Measurements from ENCODE around the gene SLC17A8. TPM values are rescaled to one million over a fixed set of nuclear protein-coding genes. Genes with fewer than 3 reads are reported as not detected.

SLC17A8 gene
- total and polyA plus RNA-seq, 2 donors from 2014 or later = 0.09 to 0.16 TPM

GRCh38 chr12:100439797-100440196 lies 82.9 kb downstream of the SLC17A8 start:
- intact Hi-C loops (cut with DNase I) = no loop called here
- FAIRE-seq = no peak
- no peaks in the 10 kb centered on the region for H3K27me3 ChIP-seq (ENCODE audit: control insufficient read depth, insufficient read depth, low read length)
- H3K36me3 ChIP-seq (ENCODE audit: control insufficient read depth in 2 of 3, insufficient read depth in 3 of 3, low read length in 3 of 3) = no peaks in the 10 kb centered on the region
- no peak for DNase-seq
- no peak overlapping the region for H3K4me3 ChIP-seq (ENCODE audit: low read length in 3 of 3)
- peaks cover 0 to 12% (median 0%) of the 10 kb centered on the region in 3 donors for H3K4me1 ChIP-seq (ENCODE audit: control insufficient read depth in 2 of 3, insufficient read depth in 2 of 3, low read depth in 1 of 3, low read length in 3 of 3)
- TF ChIP-seq, protein P1, sequence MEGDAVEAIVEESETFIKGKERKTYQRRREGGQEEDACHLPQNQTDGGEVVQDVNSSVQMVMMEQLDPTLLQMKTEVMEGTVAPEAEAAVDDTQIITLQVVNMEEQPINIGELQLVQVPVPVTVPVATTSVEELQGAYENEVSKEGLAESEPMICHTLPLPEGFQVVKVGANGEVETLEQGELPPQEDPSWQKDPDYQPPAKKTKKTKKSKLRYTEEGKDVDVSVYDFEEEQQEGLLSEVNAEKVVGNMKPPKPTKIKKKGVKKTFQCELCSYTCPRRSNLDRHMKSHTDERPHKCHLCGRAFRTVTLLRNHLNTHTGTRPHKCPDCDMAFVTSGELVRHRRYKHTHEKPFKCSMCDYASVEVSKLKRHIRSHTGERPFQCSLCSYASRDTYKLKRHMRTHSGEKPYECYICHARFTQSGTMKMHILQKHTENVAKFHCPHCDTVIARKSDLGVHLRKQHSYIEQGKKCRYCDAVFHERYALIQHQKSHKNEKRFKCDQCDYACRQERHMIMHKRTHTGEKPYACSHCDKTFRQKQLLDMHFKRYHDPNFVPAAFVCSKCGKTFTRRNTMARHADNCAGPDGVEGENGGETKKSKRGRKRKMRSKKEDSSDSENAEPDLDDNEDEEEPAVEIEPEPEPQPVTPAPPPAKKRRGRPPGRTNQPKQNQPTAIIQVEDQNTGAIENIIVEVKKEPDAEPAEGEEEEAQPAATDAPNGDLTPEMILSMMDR (IDR thresholded peaks at IDR 0.05; ENCODE audit: borderline replicate concordance, extremely low read depth, insufficient read depth) = no peak
- no peaks in the 10 kb centered on the region for H3K9me3 ChIP-seq (ENCODE audit: control insufficient read depth in 2 of 3, insufficient read depth in 1 of 3, low read length in 3 of 3)
- no peak overlapping the region for H3K27ac ChIP-seq (ENCODE audit: low read depth in 2 of 2, low read length in 2 of 2)
- H3K9ac ChIP-seq (ENCODE audit: low read length in 3 of 3) = no peak overlapping the region

GRCh38 chr12:100442403-100442802 lies 85.5 kb downstream of the SLC17A8 start:
- H3K36me3 ChIP-seq (ENCODE audit: control insufficient read depth in 2 of 3, insufficient read depth in 3 of 3, low read length in 3 of 3) = no peaks in the 10 kb centered on the region
- TF ChIP-seq, protein P1 (IDR thresholded peaks at IDR 0.05; ENCODE audit: borderline replicate concordance, extremely low read depth, insufficient read depth) = no peak
- H3K9me3 ChIP-seq (ENCODE audit: control insufficient read depth in 2 of 3, insufficient read depth in 1 of 3, low read length in 3 of 3) = no peaks in the 10 kb centered on the region
- H3K9ac ChIP-seq (ENCODE audit: low read length in 3 of 3) = no peak overlapping the region
- H3K27ac ChIP-seq (ENCODE audit: low read depth in 2 of 2, low read length in 2 of 2) = no peak overlapping the region
- H3K27me3 ChIP-seq (ENCODE audit: control insufficient read depth, insufficient read depth, low read length) = no peaks in the 10 kb centered on the region
- no peaks in the 10 kb centered on the region for H3K4me1 ChIP-seq (ENCODE audit: control insufficient read depth in 2 of 3, insufficient read depth in 2 of 3, low read depth in 1 of 3, low read length in 3 of 3)
- intact Hi-C loops (cut with DNase I) = no loop called here
- FAIRE-seq (no peak), DNase-seq (no peak)
- no peak overlapping the region for H3K4me3 ChIP-seq (ENCODE audit: low read length in 3 of 3)

- Histone ChIP-seq H3K9ac (ENCODE audit: low read length in 3 of 3) (no peak overlapping the region), H3K4me3 (ENCODE audit: low read length in 3 of 3) (no peak overlapping the region), H3K27me3 (ENCODE audit: control insufficient read depth, insufficient read depth, low read length) (no peaks in the 10 kb centered on the region), H3K27ac (ENCODE audit: low read depth in 2 of 2, low read length in 2 of 2) (no peak overlapping the region), H3K9me3 (ENCODE audit: control insufficient read depth in 2 of 3, insufficient read depth in 1 of 3, low read length in 3 of 3) (no peaks in the 10 kb centered on the region), H3K36me3 (ENCODE audit: control insufficient read depth in 2 of 3, insufficient read depth in 3 of 3, low read length in 3 of 3) (no peaks in the 10 kb centered on the region), H3K4me1 (ENCODE audit: control insufficient read depth in 2 of 3, insufficient read depth in 2 of 3, low read depth in 1 of 3, low read length in 3 of 3) (no peaks in the 10 kb centered on the region)
- DNase-seq (no peak), FAIRE-seq (no peak)
- TF ChIP-seq, protein P1 (IDR thresholded peaks at IDR 0.05; ENCODE audit: borderline replicate concordance, extremely low read depth, insufficient read depth) = no peak
- intact Hi-C loops (cut with DNase I) = no loop called here
Measured at GRCh38 chr12:100443434-100443833, 86.6 kb downstream of the SLC17A8 start.

DNA sequence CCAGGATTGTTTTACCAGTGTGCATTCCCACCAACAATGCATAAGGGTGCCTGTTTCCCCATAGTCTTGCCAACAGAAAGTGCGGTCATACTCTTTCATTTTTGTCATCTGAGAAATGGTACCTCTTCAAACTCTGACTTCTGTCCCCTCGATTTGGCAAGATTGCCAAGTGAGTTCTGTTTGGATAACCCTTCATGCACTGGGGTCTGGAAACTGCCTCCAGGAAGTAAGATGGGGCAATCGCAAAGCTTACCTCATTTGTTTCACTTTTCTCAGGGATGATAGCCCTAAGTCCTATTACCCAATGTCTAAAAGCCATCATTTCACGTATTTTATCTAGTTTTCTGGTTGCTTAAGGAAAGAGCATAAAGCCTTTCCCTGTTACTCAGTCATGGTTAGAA lies 88.2 kb downstream of the SLC17A8 start:
- no peaks in the 10 kb centered on the region for H3K27me3 ChIP-seq (ENCODE audit: control insufficient read depth, insufficient read depth, low read length)
- H3K9me3 ChIP-seq (ENCODE audit: control insufficient read depth in 2 of 3, insufficient read depth in 1 of 3, low read length in 3 of 3) = no peaks in the 10 kb centered on the region
- DNase-seq (no peak), FAIRE-seq (no peak)
- intact Hi-C loops (cut with DNase I) = no loop called here
- H3K27ac ChIP-seq (ENCODE audit: low read depth in 2 of 2, low read length in 2 of 2) = no peak overlapping the region
- no peak overlapping the region for H3K9ac ChIP-seq (ENCODE audit: low read length in 3 of 3)
- H3K4me1 ChIP-seq (ENCODE audit: control insufficient read depth in 2 of 3, insufficient read depth in 2 of 3, low read depth in 1 of 3, low read length in 3 of 3) = no peaks in the 10 kb centered on the region
- no peaks in the 10 kb centered on the region for H3K36me3 ChIP-seq (ENCODE audit: control insufficient read depth in 2 of 3, insufficient read depth in 3 of 3, low read length in 3 of 3)
- TF ChIP-seq, protein P1 (IDR thresholded peaks at IDR 0.05; ENCODE audit: borderline replicate concordance, extremely low read depth, insufficient read depth) = no peak
- H3K4me3 ChIP-seq (ENCODE audit: low read length in 3 of 3) = no peak overlapping the region
